Ishikawa (cell line): ENCODE measurements around the gene HCFC1R1.

ENCODE experiments used
- CEBPB ChIP-seq: IDR thresholded peaks from 2 replicates; pipeline ENCODE4 v1.6.1; 2012
- CREB1 ChIP-seq: IDR thresholded peaks from 2 replicates; pipeline ENCODE4 v1.6.1; 2012; ENCODE audit warnings: low read depth
- EGR1 ChIP-seq: IDR thresholded peaks from 2 replicates; pipeline ENCODE4 v1.6.1; 2012
- MAX ChIP-seq: IDR thresholded peaks from 2 replicates; pipeline ENCODE4 v1.6.1; 2012
- NFIC ChIP-seq: IDR thresholded peaks from 2 replicates; pipeline ENCODE4 v1.6.1; 2012
- REST ChIP-seq: IDR thresholded peaks from 2 replicates; pipeline ENCODE4 v1.6.1; 2012; ENCODE audit warnings: low read depth, mild to moderate bottlenecking
- TEAD4 ChIP-seq: IDR thresholded peaks from 2 replicates; pipeline ENCODE4 v1.6.1; 2012
- YY1 ChIP-seq: IDR thresholded peaks from 2 replicates; pipeline ENCODE4 v1.6.1; 2012; ENCODE audit warnings: low read depth
- ZBTB7A ChIP-seq: IDR thresholded peaks from 2 replicates; pipeline ENCODE4 v1.6.1; 2012; ENCODE audit warnings: low read depth

- TF ChIP-seq CREB1 (no peak), YY1 (no peak), ZBTB7A (no peak), REST (no peak), EGR1 (no peak), NFIC (no peak), CEBPB (no peak), TEAD4 (no peak), MAX (no peak)
These were observed 26.7 kb upstream of the HCFC1R1 start for GRCh38 chr16:3050487-3050886.
